Measurements from ENCODE around the gene GRM8. TPM values are rescaled to one million over a fixed set of nuclear protein-coding genes. Genes with fewer than 3 reads are reported as not detected.

The GRM8 gene
- polyA plus RNA-seq, 1 donor (not counting 4 experiments of a cell fraction or from before 2014, with no cell fraction given) = not detected

- no peak overlapping the region for H3K27ac ChIP-seq (ENCODE audit: control insufficient read depth, insufficient read depth, low read length)
- no peaks in the 10 kb centered on the region for H3K9me1 ChIP-seq (ENCODE audit: control insufficient read depth, extremely low read depth, insufficient read depth, low read length)
- TF ChIP-seq CTCF (optimal IDR thresholded peaks at IDR 0.05 in 1 of 3, IDR thresholded peaks at IDR 0.05 in 1 of 3, conservative IDR thresholded peaks at IDR 0.05 in 1 of 3; ENCODE audit: extremely low read depth in 1 of 3, insufficient read depth in 2 of 3, low read length in 3 of 3) (no peak), EZH2 (IDR thresholded peaks at IDR 0.05; ENCODE audit: low read length) (no peak)
- H3K79me2 ChIP-seq (ENCODE audit: control insufficient read depth, insufficient read depth, low read length) = no peaks in the 10 kb centered on the region
- no peak overlapping the region for H2AFZ ChIP-seq (ENCODE audit: control insufficient read depth, low read length)
- H4K20me1 ChIP-seq (ENCODE audit: control insufficient read depth, extremely low read depth, insufficient read depth, low read length) = no peaks in the 10 kb centered on the region
- no peak overlapping the region for H3K4me2 ChIP-seq (ENCODE audit: control insufficient read depth, extremely low read depth, insufficient read depth, low read depth, low read length)
- no peak for FAIRE-seq
- no peak for DNase-seq (ENCODE audit: low read depth, low spot score)
- H3K4me3 ChIP-seq (ENCODE audit: control insufficient read depth in 2 of 3, extremely low read depth in 1 of 3, insufficient read depth in 2 of 3, low read depth in 1 of 3, low read length in 3 of 3) = no peak overlapping the region
- dilution Hi-C loops (cut with MboI; ENCODE audit: extremely low pct_ligation_motif_present, low sequenced_read_pairs) = no loop called here
- H3K9ac ChIP-seq (ENCODE audit: control insufficient read depth, extremely low read depth, insufficient read depth, low read length) = no peak overlapping the region
- no peaks in the 10 kb centered on the region for H3K9me3 ChIP-seq (ENCODE audit: control insufficient read depth, low read depth, low read length)
- H3K36me3 ChIP-seq (ENCODE audit: control insufficient read depth in 2 of 2, extremely low read depth in 1 of 2, insufficient read depth in 2 of 2, low read length in 2 of 2) = no peaks in the 10 kb centered on the region
- no peaks in the 10 kb centered on the region for H3K27me3 ChIP-seq (ENCODE audit: control insufficient read depth, extremely low read depth, insufficient read depth, low read length)
- H3K4me1 ChIP-seq (ENCODE audit: control insufficient read depth, extremely low read depth, insufficient read depth, low read length) = no peaks in the 10 kb centered on the region
Observed at GRCh38 chr7:126957443-126957842, 295.3 kb downstream of the GRM8 start.

GRCh38 chr7:126953461-126953860 is 299.3 kb downstream of the GRM8 start:
- H3K27ac ChIP-seq (ENCODE audit: control insufficient read depth, insufficient read depth, low read length) = no peak overlapping the region
- dilution Hi-C loops (cut with MboI; ENCODE audit: extremely low pct_ligation_motif_present, low sequenced_read_pairs) = no loop called here
- FAIRE-seq = no peak
- DNase-seq (ENCODE audit: low read depth, low spot score) = no peak
- no peaks in the 10 kb centered on the region for H3K9me1 ChIP-seq (ENCODE audit: control insufficient read depth, extremely low read depth, insufficient read depth, low read length)
- H3K9me3 ChIP-seq (ENCODE audit: control insufficient read depth, low read depth, low read length) = no peaks in the 10 kb centered on the region
- H3K9ac ChIP-seq (ENCODE audit: control insufficient read depth, extremely low read depth, insufficient read depth, low read length) = no peak overlapping the region
- no peaks in the 10 kb centered on the region for H4K20me1 ChIP-seq (ENCODE audit: control insufficient read depth, extremely low read depth, insufficient read depth, low read length)
- no peak overlapping the region for H3K4me3 ChIP-seq (ENCODE audit: control insufficient read depth in 2 of 3, extremely low read depth in 1 of 3, insufficient read depth in 2 of 3, low read depth in 1 of 3, low read length in 3 of 3)
- no peaks in the 10 kb centered on the region for H3K27me3 ChIP-seq (ENCODE audit: control insufficient read depth, extremely low read depth, insufficient read depth, low read length)
- no peaks in the 10 kb centered on the region for H3K79me2 ChIP-seq (ENCODE audit: control insufficient read depth, insufficient read depth, low read length)
- no peaks in the 10 kb centered on the region for H3K4me1 ChIP-seq (ENCODE audit: control insufficient read depth, extremely low read depth, insufficient read depth, low read length)
- no peaks in the 10 kb centered on the region for H3K36me3 ChIP-seq (ENCODE audit: control insufficient read depth in 2 of 2, extremely low read depth in 1 of 2, insufficient read depth in 2 of 2, low read length in 2 of 2)
- TF ChIP-seq EZH2 (IDR thresholded peaks at IDR 0.05; ENCODE audit: low read length) (no peak), CTCF (optimal IDR thresholded peaks at IDR 0.05 in 1 of 3, IDR thresholded peaks at IDR 0.05 in 1 of 3, conservative IDR thresholded peaks at IDR 0.05 in 1 of 3; ENCODE audit: extremely low read depth in 1 of 3, insufficient read depth in 2 of 3, low read length in 3 of 3) (no peak)
- H3K4me2 ChIP-seq (ENCODE audit: control insufficient read depth, extremely low read depth, insufficient read depth, low read depth, low read length) = no peak overlapping the region
- H2AFZ ChIP-seq (ENCODE audit: control insufficient read depth, low read length) = no peak overlapping the region
